GM19025 (cell line): ENCODE measurements around the gene CHFR.
"Not testable (repeated sequence)": the region's sequence is repeated elsewhere in the genome, so short reads cannot be mapped to it uniquely, and the experiment has no call there.

ENCODE experiments used
- ATAC-seq: cut with Tn5 transposase; IDR thresholded peaks from one replicate; pipeline ENCODE4 v1.9.1; 2021; ENCODE audit warnings: mild to moderate bottlenecking, low read depth, moderate library complexity; ENCODE audit not compliant: unreplicated experiment

Gene CHFR

GRCh38 chr12:132842449-132843045, 44.9 kb downstream of the CHFR start:
- ATAC-seq = no peak

GRCh38 chr12:132841151-132841550, 46.3 kb downstream of the CHFR start:
- ATAC-seq = no peak

- no peak for ATAC-seq
Observed at GRCh38 chr12:132840536-132840935, 46.9 kb downstream of the CHFR start.

- ATAC-seq = no peak
Observed at GRCh38 chr12:132839558-132840235, 47.7 kb downstream of the CHFR start.

- ATAC-seq = no peak
Observed at GRCh38 chr12:132838410-132839080, 48.9 kb downstream of the CHFR start.

GRCh38 chr12:132837693-132838409, 49.6 kb downstream of the CHFR start:
- no peak for ATAC-seq

- ATAC-seq = no peak
Observed at GRCh38 chr12:132836795-132837331, 50.5 kb downstream of the CHFR start.

- not testable (repeated sequence) for ATAC-seq
Observed at GRCh38 chr12:132836230-132836629, 51.2 kb downstream of the CHFR start.

GRCh38 chr12:132835076-132836025, 52.1 kb downstream of the CHFR start:
- no peak for ATAC-seq

- no peak for ATAC-seq
Observed at GRCh38 chr12:132834181-132834711, 53.2 kb downstream of the CHFR start.

- ATAC-seq = no peak
Observed at GRCh38 chr12:132833341-132833740, 54.1 kb downstream of the CHFR start.

- no peak for ATAC-seq
Observed at GRCh38 chr12:132831771-132832170, 55.6 kb downstream of the CHFR start.

- peak; percentile 85 for ATAC-seq
Observed at GRCh38 chr12:132828706-132829534, 58.5 kb downstream of the CHFR start, which contains the start of gene GOLGA3. GOLGA3 (minus strand) TSS chr12:132828869; CDS start chr12:132822128, 6,741 bp downstream.

- ATAC-seq = peak; percentile 27
Observed at GRCh38 chr12:132827763-132828703, 59.4 kb downstream of the CHFR start.

- no peak for ATAC-seq
Observed at GRCh38 chr12:132825861-132826260, 61.5 kb downstream of the CHFR start.

- ATAC-seq = no peak
Observed at GRCh38 chr12:132825089-132825488, 62.3 kb downstream of the CHFR start.

- ATAC-seq = no peak
Observed at GRCh38 chr12:132824053-132824452, 63.4 kb downstream of the CHFR start.
